SKM-1 (cell line): ENCODE results near the gene POU2F1.

ENCODE experiments used
- DNase-seq: peaks from one replicate; lab custom pipeline; 2025; ENCODE audit not compliant: unreplicated experiment; lab: John Stamatoyannopoulos, UW

The POU2F1 gene

GRCh38 chr1:167462341-167462740 is 241.7 kb downstream of the POU2F1 start:
- DNase-seq = no peak

DNA sequence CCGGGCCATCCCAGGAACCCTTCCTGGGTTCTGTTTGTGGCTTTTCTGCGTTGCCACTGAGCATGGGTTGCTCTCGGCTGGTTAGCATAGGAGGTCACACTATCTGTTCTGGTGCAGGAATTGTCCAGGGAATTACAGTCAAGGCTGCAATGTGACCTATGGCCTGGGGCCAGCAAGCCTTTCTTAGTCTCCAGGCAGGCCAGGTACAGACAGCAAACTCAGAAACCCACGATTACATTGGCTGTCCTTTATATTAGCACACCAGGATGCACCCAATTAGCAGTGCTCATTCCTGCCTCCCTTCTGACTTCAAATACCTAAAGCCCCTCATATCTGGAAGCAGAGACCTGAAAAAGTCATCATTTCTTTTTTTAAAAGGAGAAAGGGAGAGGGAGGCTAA is 242.4 kb downstream of the POU2F1 start:
- DNase-seq = no peak

DNA sequence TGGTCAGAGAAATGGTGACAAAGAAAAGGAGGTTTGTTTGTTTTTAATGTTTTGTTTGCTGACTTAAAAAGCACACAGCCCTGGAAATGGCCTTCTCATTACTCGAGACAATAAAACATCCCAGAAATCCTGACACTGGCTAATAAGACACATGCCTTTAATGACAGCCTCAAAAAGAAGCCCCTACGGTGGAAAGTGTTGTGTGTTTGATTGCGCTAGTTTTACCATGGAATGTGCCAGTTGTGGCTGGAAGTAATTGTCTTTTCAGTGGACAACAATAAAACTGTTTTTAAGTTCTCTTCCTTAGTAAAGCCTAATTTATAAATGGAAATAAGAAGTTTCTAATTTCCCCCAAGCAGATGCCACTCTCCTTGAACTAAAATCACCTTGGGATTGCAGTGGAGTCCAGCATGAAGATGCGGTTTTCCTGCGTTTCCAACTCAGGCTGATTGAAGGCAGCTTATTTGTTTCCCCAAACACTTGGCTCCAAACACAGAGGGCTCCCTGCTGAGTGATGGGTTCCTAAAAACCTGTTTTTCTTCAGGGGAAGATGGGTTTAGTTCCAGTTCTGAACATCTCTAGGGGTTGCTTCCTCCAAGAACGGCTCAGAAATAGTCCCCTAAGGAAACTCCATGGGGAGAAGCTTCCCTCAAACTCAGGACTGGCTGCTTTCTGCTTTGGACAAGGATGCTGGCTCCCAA is 243.3 kb downstream of the POU2F1 start:
- DNase-seq = no peak

GRCh38 chr1:167465018-167465417 is 244.3 kb downstream of the POU2F1 start:
- DNase-seq = no peak

DNA sequence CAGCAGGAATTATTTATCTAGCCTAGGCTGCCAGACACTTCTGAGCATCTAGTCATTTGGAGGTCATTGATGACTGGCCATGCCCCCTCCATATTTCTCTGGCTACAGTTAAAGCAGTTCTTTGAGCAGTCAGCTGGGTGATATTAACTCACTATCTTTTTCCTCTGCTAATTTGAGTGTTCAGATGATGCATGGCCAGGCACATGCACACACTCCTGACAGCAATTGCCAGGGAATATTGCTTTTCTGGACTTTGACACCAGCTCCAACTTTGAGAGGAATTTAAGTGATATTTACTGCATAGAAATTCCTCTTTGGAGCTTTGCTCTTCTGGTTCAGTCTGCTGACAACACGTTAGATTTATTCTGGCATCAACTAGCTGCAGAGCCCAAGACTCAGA is 245.1 kb downstream of the POU2F1 start:
- no peak for DNase-seq

DNA sequence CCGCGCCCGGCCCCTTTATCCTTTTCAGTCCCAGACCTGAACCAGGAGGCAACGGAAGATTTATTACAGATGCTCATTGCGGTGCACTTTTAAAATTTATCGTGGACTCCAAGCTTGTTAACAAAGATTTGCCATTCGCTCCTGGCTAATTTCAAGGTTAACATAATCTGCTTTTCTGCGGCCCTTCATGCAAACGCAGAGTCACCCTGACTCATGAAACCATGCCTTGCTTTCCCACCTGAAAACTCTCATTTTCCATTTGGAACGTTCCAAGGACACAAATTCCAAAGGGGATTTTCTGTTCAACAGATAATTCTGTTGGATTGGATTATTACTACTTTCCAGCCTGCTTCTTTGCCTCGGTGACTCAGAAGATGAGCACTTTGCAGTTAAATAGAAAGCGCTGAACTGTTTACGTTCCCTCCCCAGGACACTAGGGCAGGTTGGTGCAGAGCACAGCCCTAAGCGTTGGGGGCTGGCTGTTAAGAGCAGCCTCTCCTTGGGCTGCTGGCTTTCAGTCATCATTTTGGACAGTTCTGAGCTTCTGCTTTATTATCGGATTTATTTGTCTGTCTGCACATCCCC is 246.5 kb downstream of the POU2F1 start:
- DNase-seq = no peak

DNA sequence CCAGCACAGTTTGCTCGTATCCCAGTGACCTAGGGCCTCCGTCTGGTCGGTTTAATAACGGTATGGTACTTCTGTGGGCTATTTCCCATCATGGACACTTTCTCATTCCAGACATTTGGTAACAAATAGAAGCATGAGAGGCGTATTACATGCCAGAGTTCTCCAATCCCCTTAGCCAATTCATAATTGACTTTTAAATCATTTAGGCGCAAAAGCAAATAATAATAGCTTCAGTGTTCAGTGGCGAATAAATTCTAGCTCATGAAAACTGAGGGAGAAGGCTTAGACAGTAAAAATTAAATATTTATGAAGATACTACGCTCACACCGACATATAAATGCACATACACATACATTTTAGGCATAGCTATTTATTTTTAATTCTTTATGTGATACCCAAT is 247.1 kb downstream of the POU2F1 start:
- no peak for DNase-seq

DNA sequence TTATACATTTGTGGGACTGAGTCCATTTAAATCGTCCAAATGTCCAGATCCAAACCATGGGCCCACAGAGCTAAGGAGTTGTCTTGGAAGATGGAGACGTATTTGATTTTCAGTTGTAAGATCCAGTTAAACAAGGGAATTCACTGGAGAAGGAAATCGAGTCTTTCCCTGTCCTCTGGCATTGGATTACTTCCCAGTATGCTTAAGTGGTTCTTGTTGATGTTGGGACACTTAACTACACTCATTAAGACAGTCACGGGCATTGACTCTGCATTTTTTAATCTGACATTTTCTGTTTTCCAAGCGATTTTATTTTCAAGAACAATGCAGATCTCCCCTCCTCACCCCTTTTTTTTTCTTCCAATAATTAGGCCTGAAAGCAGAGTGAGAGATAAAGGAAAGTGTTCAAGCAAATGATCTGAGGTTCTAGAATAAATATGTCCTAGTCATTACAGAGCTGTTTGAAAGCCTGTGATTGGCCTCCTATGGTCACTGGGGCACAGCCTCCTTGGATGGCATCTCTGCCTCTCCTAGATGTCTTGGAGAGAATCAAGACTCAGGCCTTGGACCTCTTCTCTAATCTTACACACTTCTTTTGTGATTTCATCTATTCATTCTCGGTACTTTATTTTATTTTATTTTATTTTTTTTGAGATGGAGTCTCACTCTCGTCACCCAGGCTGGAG is 248.7 kb downstream of the POU2F1 start:
- DNase-seq = no peak

DNA sequence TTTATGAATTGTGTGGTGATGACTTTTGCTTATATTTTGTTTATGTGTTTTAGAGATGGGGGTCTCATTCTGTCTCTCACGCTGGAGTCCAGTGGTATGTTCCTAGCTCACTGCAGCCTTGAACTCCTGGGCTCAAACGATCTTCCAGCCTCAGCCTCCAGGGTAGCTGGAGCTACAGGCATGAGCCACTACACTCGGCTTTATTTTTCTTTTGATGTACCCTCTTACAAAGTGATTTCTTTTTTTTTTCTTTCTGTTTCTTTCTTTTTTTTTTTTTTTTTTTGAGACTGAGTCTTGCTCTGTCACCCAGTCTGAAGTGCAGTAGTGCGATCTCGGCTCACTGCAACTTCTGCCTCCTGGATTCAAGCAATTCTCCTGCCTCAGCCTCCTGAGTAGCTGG is 250.9 kb downstream of the POU2F1 start:
- DNase-seq = no peak

- DNase-seq = no peak
Observed at GRCh38 chr1:167472752-167473521, 252.3 kb downstream of the POU2F1 start.

GRCh38 chr1:167473761-167474160 is 253.1 kb downstream of the POU2F1 start:
- DNase-seq = no peak

GRCh38 chr1:167474191-167474641 is 253.5 kb downstream of the POU2F1 start:
- DNase-seq = no peak

DNA sequence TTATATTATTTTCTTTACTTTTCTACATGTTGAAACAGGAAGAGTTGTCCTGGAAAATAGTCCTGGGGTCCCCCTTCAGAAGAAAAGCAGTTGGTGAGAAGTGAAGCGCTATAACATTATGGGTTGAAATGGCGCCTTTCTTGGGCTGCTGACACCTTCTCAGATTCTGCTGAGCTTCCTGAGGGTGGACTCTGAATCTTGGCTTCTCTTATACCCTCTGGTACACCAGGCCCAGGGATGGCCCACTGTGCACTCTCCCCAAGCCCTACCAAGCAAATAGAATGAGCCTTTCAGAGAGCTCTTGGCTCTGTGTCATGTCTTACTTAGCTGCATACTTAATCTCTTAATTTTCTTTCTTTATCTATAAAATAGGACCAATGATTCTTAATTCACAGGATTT is 255.4 kb downstream of the POU2F1 start:
- DNase-seq = no peak
